CD14-positive monocyte (primary cell): ENCODE data around the gene FBXO10. TPM values are rescaled to one million over a fixed set of nuclear protein-coding genes. Genes with fewer than 3 reads are reported as not detected.

Experiments used
- DNase-seq, 3 donors: peaks; one replicate each; pipeline ENCODE4 v3.0.0-alpha.2; 2011 to 2022
- H2AFZ ChIP-seq: 2 replicates; pipeline ENCODE4 v1.6.0; 2012; ENCODE audit warnings: mild to moderate bottlenecking, low read depth, low read length, inconsistent platforms; ENCODE audit not compliant: insufficient read depth, poor library complexity, severe bottlenecking
- H3K27ac ChIP-seq, 2 donors: 1 replicate in 1 of 2; 2 replicates in 1 of 2; pipeline ENCODE4 v1.5.1; 2012 to 2013; ENCODE audit warnings: low read length in 2 of 2, control low read depth in 1 of 2, inconsistent platforms in 1 of 2, low read depth in 1 of 2, mild to moderate bottlenecking in 1 of 2
- H3K27me3 ChIP-seq, 2 donors: one replicate each; pipeline versions ENCODE4 v1.6.0 to v1.6.1; 2011 to 2013; ENCODE audit warnings: low read length in 2 of 2; ENCODE audit not compliant: control insufficient read depth in 2 of 2, insufficient read depth in 2 of 2
- H3K36me3 ChIP-seq, 2 donors: replicated peaks in 1 of 2; 1 replicate in 1 of 2; 2 replicates in 1 of 2; pipeline versions ENCODE4 v1.5.1 to v1.6.1; 2012 to 2013; ENCODE audit warnings: low read length in 2 of 2, control low read depth in 1 of 2, inconsistent platforms in 1 of 2, mild to moderate bottlenecking in 1 of 2; ENCODE audit not compliant: insufficient read depth in 2 of 2, control insufficient read depth in 1 of 2
- H3K4me1 ChIP-seq, 2 donors: 1 replicate in 1 of 2; 2 replicates in 1 of 2; pipeline versions ENCODE4 v1.5.1 to v1.6.1; 2012 to 2013; ENCODE audit warnings: low read length in 2 of 2, control low read depth in 1 of 2, inconsistent platforms in 1 of 2, mild to moderate bottlenecking in 1 of 2, moderate library complexity in 1 of 2; ENCODE audit not compliant: insufficient read depth in 2 of 2, control insufficient read depth in 1 of 2
- H3K4me2 ChIP-seq: replicated peaks from 2 replicates; pipeline ENCODE3; 2012; ENCODE audit warnings: low read length, moderate library complexity, mild to moderate bottlenecking; ENCODE audit not compliant: poor library complexity, severe bottlenecking; ENCODE audit errors: extremely low read depth
- H3K4me3 ChIP-seq, 3 experiments: fragments of 200-600 bp in 1 of 3; sonication (generic) in 1 of 3; replicated peaks in 1 of 3; 1 replicate in 2 of 3; 2 replicates in 1 of 3; pipeline ENCODE4 v1.5.1; 2011 to 2013; ENCODE audit warnings: low read length in 3 of 3, mild to moderate bottlenecking in 3 of 3, control low read depth in 2 of 3, low read depth in 2 of 3, inconsistent platforms in 1 of 3, moderate library complexity in 1 of 3
- H3K79me2 ChIP-seq: 2 replicates; pipeline ENCODE4 v1.6.0; 2012; ENCODE audit warnings: mild to moderate bottlenecking, control low read depth, inconsistent platforms, low read length, moderate library complexity; ENCODE audit not compliant: insufficient read depth
- H3K9ac ChIP-seq: 2 replicates; pipeline ENCODE4 v1.6.0; 2017; ENCODE audit warnings: low read length, mild to moderate bottlenecking; ENCODE audit not compliant: insufficient read depth, poor library complexity, severe bottlenecking
- H3K9me3 ChIP-seq, 2 donors: replicated peaks in 1 of 2; 1 replicate in 1 of 2; 2 replicates in 1 of 2; pipeline versions ENCODE4 v1.5.1 to v1.6.1; 2012 to 2013; ENCODE audit warnings: low read length in 2 of 2, control low read depth in 1 of 2; ENCODE audit not compliant: control insufficient read depth in 1 of 2, insufficient read depth in 1 of 2
- H4K20me1 ChIP-seq: 2 replicates; pipeline ENCODE4 v1.6.0; 2012; ENCODE audit warnings: mild to moderate bottlenecking, low read length, control low read depth, moderate library complexity; ENCODE audit not compliant: insufficient read depth
- H3K27ac Mint-ChIP-seq, 7 donors: one replicate each; pipeline ENCODE4 v1.8.0; 2020; ENCODE audit warnings: mild to moderate bottlenecking in 7 of 7, mixed read lengths in 7 of 7, moderate library complexity in 6 of 7, inconsistent platforms in 2 of 7
- H3K27me3 Mint-ChIP-seq, 3 donors: one replicate each; pipeline ENCODE4 v1.8.0; 2021 to 2022; ENCODE audit warnings: low read depth in 3 of 3, mild to moderate bottlenecking in 3 of 3, mixed read lengths in 3 of 3, moderate library complexity in 3 of 3, inconsistent platforms in 1 of 3
- H3K36me3 Mint-ChIP-seq, 2 donors: one replicate each; pipeline ENCODE4 v1.8.0; 2020; ENCODE audit warnings: mixed read lengths in 2 of 2, inconsistent platforms in 1 of 2, mild to moderate bottlenecking in 1 of 2
- H3K4me1 Mint-ChIP-seq: one replicate; pipeline ENCODE4 v1.8.0; 2020; ENCODE audit warnings: mild to moderate bottlenecking, mixed read lengths
- H3K4me3 Mint-ChIP-seq, 2 donors: one replicate each; pipeline ENCODE4 v1.8.0; 2020; ENCODE audit warnings: mild to moderate bottlenecking in 2 of 2, mixed read lengths in 2 of 2, moderate library complexity in 1 of 2
- H3K9me3 Mint-ChIP-seq, 7 donors: one replicate each; pipeline ENCODE4 v1.8.0; 2020 to 2022; ENCODE audit warnings: mixed read lengths in 7 of 7, mild to moderate bottlenecking in 6 of 7, moderate library complexity in 6 of 7, inconsistent platforms in 2 of 7
- WGBS: methylation state at CpG from one replicate; pipeline ENCODE4 v1.1.5; 2013; ENCODE audit warnings: missing lambda C conversion rate; ENCODE audit not compliant: insufficient coverage; 5-methylcytosine and 5-hydroxymethylcytosine counted together
- intact Hi-C, 2 donors: fragments of 100-400 bp; cut with micrococcal nuclease; formaldehyde crosslinking; loops; one replicate each; pipeline versions ENCODE4 v1.15.0 to v1.15.1; 2023
- polyA plus RNA-seq, 3 donors: library from polyadenylated mRNA; depleted of rRNA in 1 of 3; unstranded in 2 of 3; stranded (reverse) in 1 of 3; fragments of 300-500 nt in 2 of 3; fragments of >200 nt in 1 of 3; fragmentation: Illumina TruSeq in 2 of 3; gene quantifications; 1 replicate in 2 of 3; 2 replicates in 1 of 3; pipeline ENCODE4 v1.2.3, GENCODE V29; 2012 to 2021
- TF ChIP-seq, protein P1 (sequence below): fragments of 200-600 bp; IDR thresholded peaks from one replicate; pipeline ENCODE4 v1.8.0; 2022; ENCODE audit warnings: antibody characterized with exemption, mild to moderate bottlenecking

FBXO10 gene
- polyA plus RNA-seq, 3 donors: 0.08 to 1.5 TPM; not detected in 1

DNA sequence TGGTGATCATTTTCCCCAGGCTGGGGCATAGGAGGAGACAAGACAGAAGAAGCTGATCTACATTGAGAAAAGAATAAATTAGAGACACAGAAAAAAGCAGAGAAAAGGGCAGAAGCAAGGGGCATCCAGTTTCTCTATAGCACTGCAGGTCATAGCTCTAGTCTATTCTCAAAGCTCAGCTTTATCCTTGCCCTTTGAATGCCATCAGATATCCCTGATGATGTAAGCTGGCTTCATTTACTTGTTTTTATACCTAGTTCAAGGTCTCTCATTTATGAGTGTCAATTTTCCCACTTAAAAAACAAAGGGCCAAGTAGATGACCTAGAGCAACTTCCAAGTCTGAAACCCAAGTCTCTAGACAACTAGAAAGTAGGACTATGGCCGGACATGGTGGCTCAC is 32.7 kb downstream of the FBXO10 start:
- H3K36me3 Mint-ChIP-seq: peaks cover 0 to 4% of the 10 kb centered on the region in 2 donors
- no CpG with 5 or more reads among the region's 1 CpG for WGBS
- H3K27me3 Mint-ChIP-seq: peaks cover 0 to 4% (median 0%) of the 10 kb centered on the region in 3 donors
- H3K4me3 Mint-ChIP-seq: no peak overlapping the region
- no peak overlapping the region for H3K4me2 ChIP-seq
- H3K79me2 ChIP-seq: no peaks in the 10 kb centered on the region
- no peaks in the 10 kb centered on the region for H3K9me3 ChIP-seq
- H4K20me1 ChIP-seq: no peaks in the 10 kb centered on the region
- DNase-seq: no peak
- no peaks in the 10 kb centered on the region for H3K36me3 ChIP-seq
- H3K9me3 Mint-ChIP-seq: peaks cover 0 to 1% (median 0%) of the 10 kb centered on the region in 7 donors
- H3K27ac Mint-ChIP-seq: no peak overlapping the region
- H3K4me1 ChIP-seq: no peaks in the 10 kb centered on the region
- no peak overlapping the region for H3K27ac ChIP-seq
- intact Hi-C loops: no loop called here
- no peaks in the 10 kb centered on the region for H3K4me1 Mint-ChIP-seq
- no peak overlapping the region for H3K9ac ChIP-seq
- no peaks in the 10 kb centered on the region for H3K27me3 ChIP-seq
- H3K4me3 ChIP-seq: no peak overlapping the region
- H2AFZ ChIP-seq: no peak overlapping the region
- TF ChIP-seq, protein P1, sequence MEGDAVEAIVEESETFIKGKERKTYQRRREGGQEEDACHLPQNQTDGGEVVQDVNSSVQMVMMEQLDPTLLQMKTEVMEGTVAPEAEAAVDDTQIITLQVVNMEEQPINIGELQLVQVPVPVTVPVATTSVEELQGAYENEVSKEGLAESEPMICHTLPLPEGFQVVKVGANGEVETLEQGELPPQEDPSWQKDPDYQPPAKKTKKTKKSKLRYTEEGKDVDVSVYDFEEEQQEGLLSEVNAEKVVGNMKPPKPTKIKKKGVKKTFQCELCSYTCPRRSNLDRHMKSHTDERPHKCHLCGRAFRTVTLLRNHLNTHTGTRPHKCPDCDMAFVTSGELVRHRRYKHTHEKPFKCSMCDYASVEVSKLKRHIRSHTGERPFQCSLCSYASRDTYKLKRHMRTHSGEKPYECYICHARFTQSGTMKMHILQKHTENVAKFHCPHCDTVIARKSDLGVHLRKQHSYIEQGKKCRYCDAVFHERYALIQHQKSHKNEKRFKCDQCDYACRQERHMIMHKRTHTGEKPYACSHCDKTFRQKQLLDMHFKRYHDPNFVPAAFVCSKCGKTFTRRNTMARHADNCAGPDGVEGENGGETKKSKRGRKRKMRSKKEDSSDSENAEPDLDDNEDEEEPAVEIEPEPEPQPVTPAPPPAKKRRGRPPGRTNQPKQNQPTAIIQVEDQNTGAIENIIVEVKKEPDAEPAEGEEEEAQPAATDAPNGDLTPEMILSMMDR: no peak

DNA sequence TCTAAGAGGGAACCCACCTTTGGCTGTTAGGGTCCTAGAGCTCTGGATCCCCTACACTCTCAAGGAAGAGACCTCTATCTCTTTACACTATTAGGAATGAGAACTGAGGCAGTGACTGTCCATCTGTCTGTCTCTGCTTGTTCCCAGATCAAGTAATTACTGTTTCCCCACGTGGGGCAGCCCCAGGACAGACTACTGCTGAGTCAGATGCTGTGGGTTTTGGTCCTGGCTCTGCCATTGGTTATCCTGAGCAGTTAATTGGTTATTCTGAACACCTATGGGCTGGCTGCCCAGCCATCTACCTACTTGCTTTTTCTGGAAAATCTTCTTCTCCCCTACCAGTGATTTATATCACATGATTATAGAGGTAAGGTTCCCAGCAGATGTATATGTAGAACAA is 33.3 kb downstream of the FBXO10 start:
- H3K27ac Mint-ChIP-seq: no peak overlapping the region
- no peaks in the 10 kb centered on the region for H3K27me3 ChIP-seq
- intact Hi-C loops: no loop called here
- H2AFZ ChIP-seq: no peak overlapping the region
- DNase-seq: no peak
- H3K9me3 Mint-ChIP-seq: peaks cover 0 to 1% (median 0%) of the 10 kb centered on the region in 7 donors
- no peaks in the 10 kb centered on the region for H3K4me1 ChIP-seq
- TF ChIP-seq, protein P1: no peak
- H3K4me3 Mint-ChIP-seq: no peak overlapping the region
- H4K20me1 ChIP-seq: no peaks in the 10 kb centered on the region
- 50% methylated on average over 1 of the region's 1 CpG for WGBS
- H3K27me3 Mint-ChIP-seq: peaks cover 0 to 4% (median 0%) of the 10 kb centered on the region in 3 donors
- no peaks in the 10 kb centered on the region for H3K4me1 Mint-ChIP-seq
- peaks cover 0 to 4% of the 10 kb centered on the region in 2 donors for H3K36me3 Mint-ChIP-seq
- no peaks in the 10 kb centered on the region for H3K36me3 ChIP-seq
- H3K27ac ChIP-seq: no peak overlapping the region
- H3K9ac ChIP-seq: no peak overlapping the region
- H3K4me2 ChIP-seq: no peak overlapping the region
- no peak overlapping the region for H3K4me3 ChIP-seq
- no peaks in the 10 kb centered on the region for H3K79me2 ChIP-seq
- H3K9me3 ChIP-seq: no peaks in the 10 kb centered on the region
